Measurements from ENCODE around the gene SLC30A2. TPM values are rescaled to one million over a fixed set of nuclear protein-coding genes. Genes with fewer than 3 reads are reported as not detected.

SLC30A2 gene
- total RNA-seq, 1 donor from 2014 or later, result not detected

DNA sequence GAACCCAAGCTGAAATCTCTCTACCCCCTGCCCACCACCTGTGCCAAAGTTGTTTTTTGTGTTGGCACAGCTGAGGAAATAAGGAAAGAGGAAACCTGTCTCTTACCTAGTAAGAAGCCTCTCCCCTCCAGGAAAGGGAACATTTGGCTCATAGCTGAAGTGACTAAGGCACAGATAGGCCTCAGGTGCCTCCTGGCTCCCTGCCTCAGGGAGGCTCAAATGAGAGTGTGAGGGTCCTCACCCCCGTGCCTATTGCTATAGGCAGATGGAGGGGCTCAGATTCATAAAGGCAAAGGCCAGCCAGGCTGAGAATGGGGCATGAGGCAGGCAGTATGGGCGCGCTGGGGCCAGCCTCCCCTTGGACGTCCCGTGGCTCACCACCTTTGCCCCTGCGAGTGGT is 7.4 kb downstream of the SLC30A2 start:
- DNase-seq, result no peak

DNA sequence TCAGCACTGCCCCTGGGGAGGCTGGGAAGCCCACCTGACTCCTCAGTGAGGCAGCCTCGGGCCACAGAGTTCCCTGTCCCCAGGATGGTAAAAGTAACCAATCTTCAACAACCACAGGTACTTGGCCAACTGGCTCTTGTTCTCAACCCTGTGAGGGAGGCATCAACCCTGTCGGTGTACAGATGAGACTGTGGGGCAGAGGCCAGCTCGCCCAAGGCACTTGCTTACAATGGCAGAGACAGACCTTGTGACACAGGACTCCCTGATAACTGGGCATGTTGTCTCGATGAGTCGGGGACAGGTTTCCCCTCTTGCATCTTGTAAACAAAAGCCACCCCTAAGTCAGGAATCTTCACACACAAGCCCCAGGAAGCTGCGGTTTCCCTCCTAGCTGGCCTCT is 8.0 kb downstream of the SLC30A2 start:
- DNase-seq, result no peak

DNA sequence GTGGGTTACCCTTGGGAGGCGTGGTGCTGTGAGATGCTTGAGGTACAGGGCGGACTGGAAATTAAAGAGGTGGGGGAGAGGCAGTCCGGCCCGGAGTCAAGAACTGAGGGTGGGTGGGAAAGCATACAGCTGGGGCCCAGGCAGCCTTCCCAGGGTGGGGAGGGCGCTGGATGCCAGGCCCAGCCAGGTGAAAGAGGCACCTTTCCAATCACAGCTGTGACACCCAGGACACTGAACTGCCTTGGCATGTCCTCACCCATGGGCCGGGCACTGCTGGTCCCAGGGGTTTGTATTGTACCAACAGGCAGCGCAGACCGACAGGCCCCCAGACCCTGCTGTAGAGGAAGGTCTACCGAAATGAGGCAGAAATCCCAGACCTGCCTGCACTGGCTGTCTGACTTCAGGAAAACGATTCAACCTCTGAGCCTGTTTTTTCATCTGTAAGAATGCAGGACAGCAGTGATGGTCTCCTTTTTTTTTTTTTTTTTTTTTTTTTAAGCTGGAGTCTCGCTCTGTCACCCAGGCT is 9.1 kb downstream of the SLC30A2 start:
- DNase-seq, result no peak

DNA sequence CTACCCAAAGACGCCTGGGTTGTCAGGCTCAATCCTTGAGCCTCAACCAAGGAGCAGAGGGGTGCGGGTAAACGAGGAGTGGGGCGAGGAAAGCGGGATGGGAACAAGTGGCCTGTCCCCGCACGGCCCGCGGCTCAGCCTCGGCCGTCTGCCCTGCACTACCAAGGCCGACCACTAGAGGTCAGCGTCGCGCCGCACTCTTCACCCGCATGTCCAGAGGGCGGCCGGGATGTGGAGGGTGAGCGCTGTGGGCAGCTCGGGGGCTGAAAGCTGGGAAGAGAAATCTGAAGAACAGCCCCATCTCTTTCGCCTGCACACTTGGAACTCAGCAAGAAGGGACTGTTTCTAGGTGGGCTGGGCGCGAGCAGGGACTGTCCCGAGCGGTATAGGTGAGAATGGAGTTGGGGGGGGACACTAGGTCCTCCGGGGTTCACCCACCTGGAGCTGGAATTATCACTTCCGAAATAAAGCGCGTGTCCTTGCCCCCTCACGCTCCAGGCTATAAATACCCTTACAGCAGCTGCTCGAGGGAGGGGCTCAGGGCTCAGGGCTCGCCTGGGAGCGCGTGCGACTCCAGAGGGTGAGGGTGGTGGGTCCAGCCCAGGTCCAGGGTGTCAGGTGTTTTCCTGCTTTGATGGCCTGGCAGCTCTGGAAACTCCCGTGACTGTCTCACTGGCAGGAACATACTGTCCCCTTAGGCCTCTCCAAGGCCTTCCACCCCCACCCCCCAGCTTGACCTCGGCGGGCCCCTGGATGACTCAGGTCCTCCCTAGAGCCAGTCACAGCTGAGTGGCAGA is 9.8 kb downstream of the SLC30A2 start:
- DNase-seq, result peak; percentile 74

DNA sequence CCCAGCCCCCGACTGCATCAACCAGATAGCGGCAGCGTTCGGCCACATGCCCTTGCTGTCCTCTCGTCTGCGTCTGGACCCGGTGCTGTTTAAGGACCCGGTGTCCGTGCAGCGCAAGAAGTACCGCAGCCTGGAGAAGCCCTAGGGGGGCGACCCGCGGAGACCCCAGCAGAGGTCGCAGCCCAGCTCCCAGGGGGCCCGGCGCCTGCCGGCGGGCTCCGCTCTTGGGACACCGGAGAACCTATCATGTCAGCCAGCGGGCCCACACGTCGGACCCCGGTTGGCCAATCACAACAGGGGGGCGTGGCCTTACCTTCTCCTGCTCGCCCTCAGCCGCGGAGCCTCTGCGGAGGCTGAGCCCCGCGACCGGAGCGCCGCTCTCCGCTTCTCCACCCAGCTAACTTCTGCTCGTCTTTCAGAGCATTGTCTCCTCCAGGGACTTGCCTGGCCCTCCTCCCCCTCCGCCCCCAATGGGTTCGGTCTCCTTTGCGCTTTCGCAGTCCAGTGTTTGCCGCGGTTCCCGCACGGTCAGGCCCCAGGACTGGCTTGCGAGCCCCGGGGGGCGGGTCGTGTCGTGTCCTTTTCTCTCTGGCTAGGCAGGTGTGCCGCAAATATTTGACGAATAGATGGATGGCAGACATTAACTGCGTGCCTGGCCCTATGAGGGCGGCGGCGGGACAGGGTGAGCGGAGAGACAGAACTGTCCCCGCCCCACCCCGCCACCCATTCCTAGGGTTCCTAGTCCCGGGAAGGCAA is 10.5 kb downstream of the SLC30A2 start:
- peak; percentile 92 for DNase-seq

DNA sequence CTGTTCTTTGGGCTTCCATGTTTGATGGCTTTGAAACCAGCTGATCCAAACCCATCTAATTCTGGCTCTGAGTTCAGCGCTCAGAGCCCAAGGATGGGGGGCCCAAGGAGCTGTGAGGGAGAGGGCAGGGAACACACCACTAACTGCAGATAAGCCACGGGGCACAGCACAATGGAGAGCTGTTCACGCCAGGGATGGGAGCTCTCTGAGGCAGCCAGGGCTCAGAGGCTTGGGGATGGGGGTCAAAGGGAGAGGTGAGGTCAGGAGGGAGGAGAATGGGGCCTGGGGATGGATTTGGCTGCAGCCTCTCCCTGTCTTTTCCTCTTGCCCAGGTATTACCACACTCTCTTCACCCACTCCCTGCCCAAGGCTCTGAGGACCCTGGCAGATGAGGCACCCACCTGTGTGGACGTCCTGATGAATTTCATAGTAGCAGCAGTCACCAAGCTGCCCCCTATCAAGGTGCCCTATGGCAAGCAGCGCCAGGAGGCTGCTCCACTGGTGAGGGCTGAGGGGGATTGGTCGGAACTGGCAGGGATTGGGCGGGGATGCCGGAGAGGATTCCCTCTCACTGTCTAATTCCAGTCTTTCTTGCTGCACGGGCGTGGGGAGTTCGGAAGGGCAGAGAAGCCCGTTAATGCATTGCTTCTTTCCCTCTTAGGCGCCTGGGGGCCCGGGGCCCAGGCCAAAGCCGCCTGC is 11.3 kb downstream of the SLC30A2 start:
- DNase-seq, result no peak

DNA sequence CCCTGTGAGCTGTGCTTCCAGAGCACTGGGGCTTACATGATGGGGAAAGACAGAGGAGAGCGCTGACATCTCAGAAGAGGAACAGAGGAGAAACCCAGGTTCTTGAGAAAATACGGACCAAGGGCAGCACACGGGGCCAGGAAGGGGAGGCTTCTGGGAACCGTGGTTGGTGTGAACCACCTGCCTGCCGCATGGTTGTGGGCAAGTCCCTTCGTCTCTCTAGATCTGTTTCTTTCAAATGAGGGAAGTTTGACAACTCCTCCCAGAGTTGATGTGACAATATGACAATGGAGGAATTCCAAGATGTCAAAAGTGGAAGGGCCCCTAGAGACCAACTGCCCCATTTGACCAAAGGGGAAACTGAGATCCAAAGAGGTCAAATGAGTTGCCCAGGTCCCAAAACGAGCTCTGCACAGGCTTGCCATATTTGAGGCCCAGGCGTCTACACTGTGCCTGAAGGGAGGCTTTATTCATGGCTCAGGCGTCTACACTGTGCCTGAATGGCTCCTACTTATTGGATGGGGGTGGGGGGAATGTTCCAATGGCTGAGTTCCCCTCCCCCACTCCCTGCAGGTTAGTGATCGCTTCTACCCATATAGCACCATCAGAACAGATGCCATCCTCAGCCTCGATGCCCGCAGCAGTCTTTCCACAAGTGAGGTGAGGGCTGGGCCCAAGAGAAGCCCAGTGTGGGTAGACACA is 13.1 kb downstream of the SLC30A2 start:
- DNase-seq, result no peak

DNA sequence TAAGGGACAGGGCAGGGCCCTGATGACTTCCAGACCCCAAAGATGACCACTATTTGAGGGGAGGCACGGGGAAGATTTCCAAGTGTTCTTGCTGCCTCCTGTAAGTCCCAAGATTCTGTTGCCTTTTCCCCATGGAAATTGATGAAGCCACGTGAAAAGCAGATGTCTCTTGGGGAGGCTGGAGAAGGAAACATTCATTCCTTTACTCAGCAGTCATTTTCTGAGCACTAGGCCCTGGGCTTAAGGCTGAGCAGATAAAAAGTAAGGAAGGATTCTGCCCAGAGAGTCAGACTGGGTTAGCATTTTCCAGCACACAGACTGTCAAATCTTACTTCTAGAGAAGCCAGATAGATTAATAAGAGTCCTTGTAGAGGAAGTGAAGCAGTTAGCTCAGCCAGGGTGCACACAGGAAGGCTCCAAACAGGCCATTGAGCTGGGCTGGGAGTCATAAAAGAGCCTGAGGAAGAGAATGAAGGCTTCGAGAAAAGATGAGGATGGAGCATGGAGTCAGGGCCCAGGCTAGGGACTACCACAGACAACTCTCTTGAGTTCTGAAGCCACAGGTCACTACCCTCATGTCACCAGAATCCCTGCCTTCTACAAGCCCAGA is 14.2 kb downstream of the SLC30A2 start:
- DNase-seq, result no peak

DNA sequence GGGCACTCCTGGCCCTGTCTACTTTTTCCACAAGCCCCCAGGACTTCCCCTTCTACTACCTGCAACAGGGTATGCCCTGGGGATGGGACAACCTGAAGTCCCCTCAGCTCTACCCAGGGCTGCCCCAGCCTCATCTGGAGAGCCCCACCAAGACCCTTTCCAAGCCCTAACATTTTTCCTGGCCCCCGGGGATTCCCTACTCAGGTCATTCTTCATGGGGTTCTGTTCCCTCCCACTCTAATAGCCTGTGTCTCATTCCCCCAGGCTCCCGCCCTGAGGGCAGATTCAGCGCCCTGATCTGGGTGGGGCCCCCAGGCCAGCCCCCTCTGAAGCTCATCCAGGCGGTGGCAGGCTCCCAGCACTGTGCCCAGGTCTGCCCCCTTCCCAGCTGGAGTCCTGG is 14.7 kb downstream of the SLC30A2 start:
- no peak for DNase-seq

DNA sequence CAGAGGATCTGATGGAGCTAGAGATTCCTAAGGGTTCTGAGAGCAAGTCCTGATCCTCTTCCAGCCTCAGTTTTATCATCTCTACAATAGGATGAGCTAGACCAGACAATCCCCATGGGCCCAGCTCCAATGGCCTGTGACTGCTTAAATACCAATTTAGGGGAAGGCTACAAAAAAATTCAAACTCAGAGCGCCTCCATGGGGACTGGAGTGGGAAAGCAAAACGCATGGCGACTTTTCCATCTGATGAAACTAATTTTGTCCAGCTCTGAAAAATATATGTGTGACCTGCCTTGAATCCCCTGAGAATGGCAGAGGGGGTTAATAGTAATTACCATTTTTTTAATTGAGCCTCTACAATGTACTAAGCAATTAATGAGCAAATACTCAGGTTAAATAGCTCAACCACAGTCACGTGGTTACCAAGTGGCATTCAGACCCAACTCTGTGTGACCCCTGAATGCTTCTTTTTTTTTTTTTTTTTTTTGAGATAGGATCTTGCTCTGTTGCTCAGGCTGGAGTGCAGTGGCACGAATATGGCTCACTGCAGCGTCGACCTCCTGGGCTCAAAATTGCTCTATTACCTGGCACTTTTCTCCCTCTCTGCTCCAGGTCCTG is 15.9 kb downstream of the SLC30A2 start:
- no peak for DNase-seq

DNA sequence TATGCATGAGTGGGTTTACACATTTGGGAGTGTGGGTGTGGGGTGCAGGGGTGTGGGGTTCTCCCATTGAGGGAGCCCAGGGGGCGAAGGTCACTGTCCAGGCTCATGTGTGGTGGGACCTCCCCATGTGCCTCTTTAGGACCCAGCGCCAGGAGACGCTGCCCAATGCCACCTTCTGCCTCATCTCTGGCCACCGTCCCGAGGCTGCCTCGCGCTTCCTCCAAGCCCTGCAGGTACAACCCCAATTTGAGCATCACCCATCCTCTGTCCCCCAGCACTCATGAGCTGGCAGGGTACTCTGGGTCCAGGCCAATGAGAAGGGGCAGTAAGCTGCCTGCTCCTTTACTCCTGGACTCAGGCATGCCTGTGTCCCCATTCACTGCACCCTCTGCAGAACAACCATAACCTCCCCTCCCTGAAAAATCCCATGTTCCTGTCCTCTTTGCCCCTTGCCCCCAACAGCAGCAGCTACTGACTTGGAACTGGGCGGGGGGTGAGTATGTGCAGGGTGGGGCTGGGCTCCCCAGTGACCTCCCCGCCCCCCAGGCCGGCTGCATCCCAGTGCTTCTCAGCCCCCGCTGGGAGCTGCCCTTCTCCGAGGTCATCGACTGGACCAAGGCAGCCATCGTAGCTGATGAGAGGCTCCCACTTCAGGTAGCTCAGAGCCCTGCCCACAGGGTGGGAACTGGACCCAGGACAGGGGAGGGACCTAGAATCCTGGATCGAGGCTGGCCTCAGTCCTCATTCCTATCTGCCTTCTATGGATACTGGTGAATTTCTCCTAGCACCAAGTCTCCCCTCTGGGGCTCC is 16.7 kb downstream of the SLC30A2 start:
- no peak for DNase-seq

DNA sequence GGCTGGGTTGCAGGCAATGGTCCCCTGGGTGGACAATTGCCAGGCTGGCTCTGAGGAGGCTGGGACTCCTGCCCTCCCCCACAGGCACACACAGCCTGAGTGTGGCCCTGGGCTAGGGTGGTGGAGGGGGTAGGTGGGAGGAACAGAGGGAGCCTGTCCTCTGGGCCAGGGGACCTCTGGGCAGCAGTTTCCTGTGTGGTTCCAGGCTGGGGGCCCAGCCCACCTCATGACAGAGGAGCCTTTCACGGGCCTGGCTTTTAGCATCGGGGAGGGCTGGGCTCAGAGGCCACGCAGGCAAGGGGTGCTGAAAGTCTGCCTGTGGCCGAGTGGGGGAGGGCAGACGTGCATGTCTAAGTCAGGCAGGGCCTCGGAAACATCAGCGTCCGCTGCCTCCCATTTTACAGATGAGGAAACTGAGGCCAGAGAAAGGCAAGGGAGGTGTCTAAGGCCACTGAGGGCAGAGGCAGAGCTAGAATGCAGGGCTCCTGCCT is 17.4 kb downstream of the SLC30A2 start:
- no peak for DNase-seq

DNA sequence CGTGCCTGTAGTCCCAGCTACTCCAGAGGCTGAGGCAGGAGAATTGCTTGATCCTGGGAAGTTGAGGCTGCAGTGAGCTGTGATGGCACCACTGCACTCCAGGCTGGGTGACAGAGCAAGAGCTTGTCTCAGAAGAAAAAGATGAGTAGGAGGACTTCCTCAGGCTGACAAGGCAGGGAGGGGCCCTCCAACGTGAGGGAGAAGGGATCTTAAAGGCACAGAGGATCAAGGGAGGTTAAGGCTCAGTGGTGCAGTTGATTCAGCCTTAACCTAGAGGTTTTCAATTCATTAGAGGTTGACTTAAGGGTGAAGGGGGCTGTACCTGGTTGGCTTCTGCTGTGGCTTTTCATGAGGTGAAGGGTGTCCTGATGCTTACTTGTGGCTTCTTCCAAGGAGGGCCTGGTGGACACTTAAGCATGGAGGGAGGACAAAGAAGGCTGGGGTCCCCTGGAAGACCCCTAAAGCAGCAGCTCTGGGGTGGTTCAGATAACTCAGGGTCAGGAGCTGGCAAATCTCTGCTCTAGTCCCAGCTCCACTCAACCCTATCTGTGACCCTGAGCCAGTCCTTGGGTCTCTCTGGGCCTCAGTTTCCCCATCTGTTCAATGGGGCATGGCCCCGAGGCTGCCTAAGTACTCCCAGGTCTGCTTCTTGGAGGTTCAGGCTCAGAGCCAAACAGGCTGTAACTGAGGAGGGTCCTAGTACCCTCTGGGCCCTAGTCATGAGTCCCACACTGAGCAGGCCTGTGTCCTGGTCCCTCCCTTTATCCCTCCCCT is 18.0 kb downstream of the SLC30A2 start:
- DNase-seq, result no peak

DNA sequence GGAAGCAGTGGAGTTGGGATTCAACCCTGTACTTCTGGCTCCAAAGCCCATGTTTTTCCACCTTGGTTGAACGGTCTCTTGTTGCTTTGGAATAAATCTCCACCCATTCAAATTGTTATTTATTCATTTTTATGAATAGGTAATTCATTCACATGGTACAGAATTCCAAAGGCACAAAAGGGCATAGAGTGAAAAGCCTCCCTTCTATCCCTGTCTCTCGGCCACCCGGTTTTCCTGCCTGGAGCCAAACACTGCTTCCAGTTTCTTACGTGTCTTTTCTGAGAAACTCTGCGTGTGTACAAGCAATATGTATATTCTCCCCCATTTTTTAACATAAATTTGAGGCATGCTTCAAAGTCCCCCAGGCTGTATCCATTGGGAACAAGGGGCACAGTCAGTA is 20.4 kb downstream of the SLC30A2 start:
- no peak for DNase-seq

DNA sequence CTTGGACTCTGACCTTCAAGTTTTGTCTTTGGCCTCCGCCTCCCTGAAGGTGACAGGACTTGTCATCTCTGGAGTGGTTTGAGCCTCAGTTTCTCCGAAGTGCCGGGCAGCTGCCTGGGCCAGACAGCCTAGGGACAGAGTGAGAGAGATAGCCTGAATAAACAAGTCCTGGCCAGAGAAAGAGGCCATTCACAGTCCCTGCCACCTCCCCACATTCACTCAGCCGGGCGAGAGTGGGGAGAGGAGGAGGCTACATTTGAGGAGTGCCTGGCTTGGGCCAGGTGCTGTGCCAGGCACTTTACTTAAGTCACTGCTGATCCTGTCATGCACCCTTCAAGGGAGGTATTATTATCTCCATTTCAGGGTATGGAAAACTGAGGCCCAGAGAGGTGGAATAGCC is 20.9 kb downstream of the SLC30A2 start:
- no peak for DNase-seq

DNA sequence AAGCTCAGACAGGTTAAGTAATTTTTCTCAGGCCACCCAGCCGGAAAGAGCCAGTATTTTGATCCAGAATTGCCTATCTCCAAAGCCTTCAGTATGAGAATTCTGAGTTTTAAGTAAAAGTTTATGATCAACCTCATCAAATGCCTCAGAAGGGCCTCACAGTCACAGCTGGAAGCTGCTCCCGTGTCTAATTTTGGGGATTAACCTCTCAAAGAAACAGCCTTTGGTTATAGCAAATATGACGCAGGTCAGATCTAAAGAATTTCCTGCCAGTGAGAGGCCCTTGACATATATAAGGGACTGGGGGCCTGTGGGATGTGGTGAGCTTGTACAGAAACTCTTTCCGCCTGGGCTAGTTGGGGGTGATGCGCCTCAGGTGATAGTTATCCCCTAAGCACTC is 22.1 kb downstream of the SLC30A2 start:
- DNase-seq, result no peak

DNA sequence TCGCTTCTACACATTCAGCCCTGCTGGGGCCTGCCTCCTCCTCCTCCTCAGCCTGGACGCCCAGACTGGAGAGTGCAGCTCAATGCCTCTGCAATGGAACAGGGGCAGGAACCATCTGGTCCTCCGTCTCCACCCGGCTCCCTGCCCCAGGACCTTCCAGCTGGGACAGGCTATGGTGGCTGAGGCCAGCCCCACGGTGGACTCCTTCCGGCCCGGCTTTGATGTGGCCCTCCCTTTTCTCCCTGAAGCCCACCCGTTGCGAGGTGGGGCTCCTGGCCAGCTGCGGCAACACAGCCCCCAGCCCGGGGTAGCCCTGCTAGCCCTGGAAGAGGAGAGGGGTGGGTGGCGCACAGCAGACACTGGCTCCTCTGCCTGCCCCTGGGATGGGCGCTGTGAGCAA is 22.9 kb downstream of the SLC30A2 start:
- no peak for DNase-seq

DNA sequence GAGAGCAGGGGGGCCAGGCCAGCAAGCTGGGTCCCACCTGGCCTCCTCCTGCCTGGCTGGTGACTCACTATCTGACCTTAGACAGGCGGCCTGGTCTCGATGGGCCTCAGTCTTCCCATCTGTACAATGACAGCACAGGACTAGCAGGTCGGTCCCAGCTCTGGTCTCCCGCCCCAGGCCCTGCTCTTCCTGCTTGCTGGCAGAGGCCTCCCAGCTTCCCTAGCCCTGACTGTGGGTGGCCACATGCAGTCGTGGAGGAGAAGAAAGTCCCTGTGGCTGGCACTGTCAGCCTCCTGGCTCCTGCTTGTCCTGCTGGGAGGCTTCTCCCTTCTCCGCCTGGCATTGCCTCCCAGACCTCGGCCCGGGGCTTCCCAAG is 23.5 kb downstream of the SLC30A2 start:
- no peak for DNase-seq

DNA sequence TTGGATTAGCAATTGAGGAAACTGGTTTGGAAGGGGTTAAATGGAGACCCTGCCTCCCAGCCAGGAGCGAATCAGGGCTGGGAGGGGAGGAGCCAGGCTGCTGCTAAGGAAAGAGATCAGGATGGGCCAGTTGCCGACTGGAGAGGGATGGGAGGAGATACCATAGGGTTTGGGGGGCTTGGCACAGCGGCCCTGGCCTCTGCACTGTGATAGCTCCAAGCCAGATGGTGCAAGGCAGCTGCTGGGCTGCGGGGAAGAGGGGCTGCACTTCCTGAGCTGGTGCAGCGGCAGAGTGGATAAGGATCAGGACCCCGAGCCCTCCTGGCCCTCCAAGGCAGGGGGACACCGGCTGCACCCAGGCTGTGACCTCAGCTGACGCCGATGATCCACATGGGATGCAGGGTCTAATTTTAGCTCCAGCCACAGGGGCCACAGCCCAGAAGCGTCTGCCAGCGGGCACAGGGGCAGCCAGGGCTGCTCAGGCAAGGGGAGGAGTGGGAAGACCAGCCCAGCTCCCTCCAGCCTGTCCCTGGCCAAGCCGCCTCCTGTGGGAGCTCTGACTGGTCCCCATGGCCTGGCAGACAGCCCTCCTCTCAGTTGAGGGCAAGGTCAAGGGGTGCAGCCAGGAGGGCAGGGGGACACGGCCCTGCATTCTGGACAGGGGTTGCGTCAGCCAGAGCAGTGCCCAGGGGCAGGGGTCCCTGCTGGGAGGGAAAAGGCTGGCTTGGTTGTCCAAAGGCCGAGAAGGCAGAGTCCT is 24.1 kb downstream of the SLC30A2 start, which contains the start of gene EXTL1:
Gene EXTL1 (plus strand): TSS at position 129 of the 757 bp plus-strand sequence. CDS start 872 bp downstream, outside the sequence.
- DNase-seq, result no peak

Data from occipital lobe (tissue), 2 donors.